ES-I3 (cell line): Measurements from ENCODE around the gene LRMDA.

Experiments
- H3K36me3 ChIP-seq: 2 replicates; pipeline ENCODE4 v1.6.1; 2013; ENCODE audit warnings: mild to moderate bottlenecking, low read length, control low read depth, moderate library complexity; ENCODE audit not compliant: insufficient read depth
- H3K4me1 ChIP-seq: 2 replicates; pipeline ENCODE4 v1.6.1; 2013; ENCODE audit warnings: mild to moderate bottlenecking, control low read depth, low read length; ENCODE audit not compliant: insufficient read depth
- H3K9ac ChIP-seq: 2 replicates; pipeline ENCODE4 v1.6.1; 2013; ENCODE audit warnings: low read depth, mild to moderate bottlenecking, low read length, moderate library complexity
- H3K9me3 ChIP-seq: 2 replicates; pipeline ENCODE4 v1.6.1; 2013; ENCODE audit warnings: mild to moderate bottlenecking, low read length, moderate library complexity; ENCODE audit not compliant: control insufficient read depth, insufficient read depth

Gene LRMDA

GRCh38 chr10:76111404-76111803 is 680.0 kb downstream of the LRMDA start:
- H3K9ac ChIP-seq = no peak overlapping the region
- no peaks in the 10 kb centered on the region for H3K36me3 ChIP-seq
- H3K9me3 ChIP-seq = no peaks in the 10 kb centered on the region
- peaks cover 6% of the 10 kb centered on the region; the same call in 1 of the 2 replicates for H3K4me1 ChIP-seq

GRCh38 chr10:76111986-76112825 is 680.8 kb downstream of the LRMDA start:
- H3K36me3 ChIP-seq = no peaks in the 10 kb centered on the region
- no peak overlapping the region for H3K9ac ChIP-seq
- no peaks in the 10 kb centered on the region for H3K9me3 ChIP-seq
- H3K4me1 ChIP-seq = peaks cover 6% of the 10 kb centered on the region; the same call in 1 of the 2 replicates

GRCh38 chr10:76112826-76113150 is 681.4 kb downstream of the LRMDA start:
- no peaks in the 10 kb centered on the region for H3K36me3 ChIP-seq
- H3K9ac ChIP-seq = no peak overlapping the region
- peaks cover 6% of the 10 kb centered on the region; the same call in 1 of the 2 replicates for H3K4me1 ChIP-seq
- H3K9me3 ChIP-seq = no peaks in the 10 kb centered on the region

- Histone ChIP-seq H3K4me1 (peaks cover 6% of the 10 kb centered on the region; the same call in 1 of the 2 replicates), H3K36me3 (no peaks in the 10 kb centered on the region), H3K9me3 (no peaks in the 10 kb centered on the region), H3K9ac (no peak overlapping the region)
Measured at GRCh38 chr10:76113952-76114351, 682.5 kb downstream of the LRMDA start.

- Histone ChIP-seq H3K9me3 (no peaks in the 10 kb centered on the region), H3K36me3 (no peaks in the 10 kb centered on the region), H3K4me1 (peaks cover 6% of the 10 kb centered on the region; the same call in 1 of the 2 replicates), H3K9ac (no peak overlapping the region)
Measured at GRCh38 chr10:76114581-76115001, 683.2 kb downstream of the LRMDA start.

- no peaks in the 10 kb centered on the region for H3K9me3 ChIP-seq
- H3K9ac ChIP-seq = no peak overlapping the region
- H3K36me3 ChIP-seq = no peaks in the 10 kb centered on the region
- peaks cover 6% of the 10 kb centered on the region; the same call in 1 of the 2 replicates for H3K4me1 ChIP-seq
Measured at GRCh38 chr10:76115131-76115470, 683.7 kb downstream of the LRMDA start.

- peaks cover 6% of the 10 kb centered on the region; the same call in 1 of the 2 replicates for H3K4me1 ChIP-seq
- no peak overlapping the region for H3K9ac ChIP-seq
- no peaks in the 10 kb centered on the region for H3K9me3 ChIP-seq
- no peaks in the 10 kb centered on the region for H3K36me3 ChIP-seq
Measured at GRCh38 chr10:76115471-76116155, 684.2 kb downstream of the LRMDA start.

- Histone ChIP-seq H3K36me3 (no peaks in the 10 kb centered on the region), H3K9ac (no peak overlapping the region), H3K9me3 (no peaks in the 10 kb centered on the region), H3K4me1 (peaks cover 6% of the 10 kb centered on the region; the same call in 1 of the 2 replicates)
Measured at GRCh38 chr10:76116523-76116922, 685.1 kb downstream of the LRMDA start.

GRCh38 chr10:76117949-76118348 is 686.5 kb downstream of the LRMDA start:
- H3K9ac ChIP-seq = no peak overlapping the region
- peaks cover 6% of the 10 kb centered on the region; the same call in 1 of the 2 replicates for H3K4me1 ChIP-seq
- H3K36me3 ChIP-seq = no peaks in the 10 kb centered on the region
- no peaks in the 10 kb centered on the region for H3K9me3 ChIP-seq

- Histone ChIP-seq H3K9ac (no peak overlapping the region), H3K4me1 (peaks cover 2% of the 10 kb centered on the region; the same call in 1 of the 2 replicates), H3K9me3 (no peaks in the 10 kb centered on the region), H3K36me3 (no peaks in the 10 kb centered on the region)
Measured at GRCh38 chr10:76119036-76119435, 687.6 kb downstream of the LRMDA start.

- no peaks in the 10 kb centered on the region for H3K9me3 ChIP-seq
- no peaks in the 10 kb centered on the region for H3K4me1 ChIP-seq
- no peak overlapping the region for H3K9ac ChIP-seq
- H3K36me3 ChIP-seq = no peaks in the 10 kb centered on the region
Measured at GRCh38 chr10:76119515-76119914, 688.1 kb downstream of the LRMDA start.

GRCh38 chr10:76122056-76122455 is 690.6 kb downstream of the LRMDA start:
- Histone ChIP-seq H3K4me1 (peaks cover 7% of the 10 kb centered on the region; the same call in 1 of the 2 replicates), H3K36me3 (no peaks in the 10 kb centered on the region), H3K9ac (no peak overlapping the region), H3K9me3 (no peaks in the 10 kb centered on the region)

- Histone ChIP-seq H3K9ac (no peak overlapping the region), H3K36me3 (no peaks in the 10 kb centered on the region), H3K9me3 (no peaks in the 10 kb centered on the region)
Measured at GRCh38 chr10:76124280-76124679, 692.9 kb downstream of the LRMDA start.

GRCh38 chr10:76125900-76126299 is 694.5 kb downstream of the LRMDA start:
- Histone ChIP-seq H3K4me1 (peaks cover 7% of the 10 kb centered on the region; the same call in 1 of the 2 replicates), H3K9ac (no peak overlapping the region), H3K36me3 (no peaks in the 10 kb centered on the region), H3K9me3 (no peaks in the 10 kb centered on the region)

More at GRCh38 chr10:76124280-76124679, 692.9 kb downstream of the LRMDA start:
- H3K4me1 ChIP-seq = peaks cover 7% of the 10 kb centered on the region; the same call in 1 of the 2 replicates
